ENCODE data around the gene SCRN1.

- TF ChIP-seq CTCF (IDR thresholded peaks at IDR 0.05), result no peak
- no peak for TF ChIP-seq POLR2A (IDR thresholded peaks at IDR 0.05)
Observed at GRCh38 chr7:29980151-29980550, 9.4 kb downstream of the SCRN1 start.
